Measurements from ENCODE around the gene CACUL1.
"Not testable (repeated sequence)": the region's sequence is repeated elsewhere in the genome, so short reads cannot be mapped to it uniquely, and the experiment has no call there.

CACUL1 gene

DNA sequence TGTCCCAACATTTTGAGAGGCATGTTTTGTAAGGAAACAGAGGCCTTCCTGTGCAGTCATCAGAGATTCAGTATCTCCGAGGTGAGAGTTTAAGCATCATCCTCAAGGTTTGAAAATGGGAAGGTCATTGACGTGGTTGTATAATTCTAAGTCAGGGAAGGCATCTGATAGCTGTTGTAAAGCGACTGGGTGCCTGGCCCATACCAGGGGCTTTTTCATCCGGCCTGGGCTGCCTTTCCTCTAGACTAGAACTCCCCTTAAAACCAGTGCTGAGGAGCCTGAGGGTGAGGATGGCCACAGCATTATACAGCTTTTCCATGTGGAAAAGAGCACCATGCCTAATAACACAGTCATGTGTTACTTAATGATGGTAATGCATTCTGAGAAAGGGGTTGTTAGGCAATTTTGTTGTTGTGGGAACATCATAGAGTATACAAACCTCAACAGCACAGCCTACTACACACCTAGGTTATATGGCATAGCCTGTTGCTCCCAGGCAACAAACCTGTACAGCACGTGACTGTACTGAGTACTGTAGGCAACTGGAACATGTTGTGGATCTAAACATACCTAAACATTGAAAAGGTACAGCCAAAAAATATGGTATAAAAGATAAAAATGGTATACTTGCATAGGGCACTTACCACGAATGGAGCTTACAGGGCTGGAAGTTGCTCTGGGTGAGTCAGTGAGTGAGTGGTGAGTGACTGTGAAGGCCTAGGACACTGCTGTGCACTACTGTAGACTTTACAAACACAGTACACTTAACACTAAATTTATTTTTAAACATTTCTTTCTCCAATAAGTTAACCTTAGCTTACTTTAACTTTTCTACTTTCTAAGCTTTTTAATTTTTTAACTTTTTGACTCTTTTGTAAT lies 13.5 kb upstream of the CACUL1 start:
- DNase-seq (ENCODE audit: low read depth): no peak

DNA sequence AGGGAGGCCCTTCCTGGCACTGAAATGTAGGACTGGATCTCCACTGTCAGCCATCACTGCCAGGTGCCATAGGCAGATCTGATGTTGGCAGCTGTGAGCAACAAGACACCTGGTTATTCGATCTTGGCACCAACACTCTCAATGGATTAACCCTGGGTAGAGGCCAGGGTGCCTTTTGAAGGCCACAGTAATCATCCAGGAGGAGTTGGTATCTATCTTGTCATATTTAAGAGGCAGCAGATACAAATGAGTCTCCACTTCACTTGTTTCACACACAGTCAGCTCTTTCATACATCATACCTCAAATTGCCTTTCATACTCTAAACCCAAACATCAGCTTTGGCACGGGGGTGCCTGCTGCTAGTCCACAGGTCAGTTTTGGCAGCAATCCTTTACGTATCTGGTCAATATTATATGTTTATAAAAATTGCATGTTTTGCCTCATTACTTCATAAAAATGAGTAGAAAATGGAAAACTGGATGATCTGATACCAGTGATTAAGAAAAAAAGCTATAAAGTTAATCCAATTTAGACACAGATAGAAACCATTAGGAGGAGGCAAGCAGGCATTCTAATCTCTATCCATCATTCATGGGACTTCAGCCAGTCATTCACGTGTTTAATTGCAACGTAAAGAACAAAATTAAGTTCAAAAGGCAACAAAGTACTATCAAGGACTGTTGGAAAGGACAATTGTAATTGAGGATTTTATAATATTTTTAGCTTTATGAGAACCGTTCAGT lies 12.7 kb upstream of the CACUL1 start:
- DNase-seq (ENCODE audit: low read depth): no peak

GRCh38 chr10:118764195-118764594 lies 9.4 kb upstream of the CACUL1 start:
- DNase-seq (ENCODE audit: low read depth): no peak

DNA sequence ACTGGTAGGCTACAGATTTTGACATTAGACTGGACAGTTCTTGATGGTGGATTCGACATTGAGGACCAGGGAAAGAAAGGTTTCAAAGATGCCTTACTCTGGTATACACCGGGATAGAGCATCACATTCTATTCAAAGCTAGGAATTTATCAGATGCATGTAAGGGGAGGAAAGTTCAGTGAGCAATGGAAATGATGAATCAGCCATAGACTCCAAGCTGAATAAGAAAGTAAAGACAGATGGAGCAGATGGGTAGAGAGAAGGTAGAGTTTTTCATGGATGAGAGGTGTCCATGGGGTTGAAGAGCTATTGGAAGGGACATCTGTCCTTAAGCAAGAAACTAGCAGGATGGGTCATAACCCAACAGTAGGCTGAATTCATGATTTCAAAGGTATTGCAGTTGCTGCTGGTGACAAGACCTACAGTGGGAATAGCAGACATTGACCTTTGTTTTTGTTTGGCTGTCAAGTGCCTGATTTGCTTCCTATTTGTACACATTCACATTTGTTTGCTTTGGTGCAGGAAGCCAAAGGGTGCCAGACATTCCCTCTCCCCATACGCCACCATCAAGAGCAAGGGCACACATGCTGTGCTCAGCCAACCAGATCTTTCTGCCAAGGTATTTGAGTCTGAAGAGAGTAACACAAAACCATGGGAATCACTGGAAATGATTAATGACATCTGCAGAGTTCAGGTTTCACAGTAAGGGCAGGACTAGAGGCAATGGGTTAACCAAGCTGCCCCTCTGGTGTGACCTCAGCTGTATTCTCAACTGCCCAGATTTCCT lies 8.6 kb upstream of the CACUL1 start:
- no peak for DNase-seq (ENCODE audit: low read depth)

DNA sequence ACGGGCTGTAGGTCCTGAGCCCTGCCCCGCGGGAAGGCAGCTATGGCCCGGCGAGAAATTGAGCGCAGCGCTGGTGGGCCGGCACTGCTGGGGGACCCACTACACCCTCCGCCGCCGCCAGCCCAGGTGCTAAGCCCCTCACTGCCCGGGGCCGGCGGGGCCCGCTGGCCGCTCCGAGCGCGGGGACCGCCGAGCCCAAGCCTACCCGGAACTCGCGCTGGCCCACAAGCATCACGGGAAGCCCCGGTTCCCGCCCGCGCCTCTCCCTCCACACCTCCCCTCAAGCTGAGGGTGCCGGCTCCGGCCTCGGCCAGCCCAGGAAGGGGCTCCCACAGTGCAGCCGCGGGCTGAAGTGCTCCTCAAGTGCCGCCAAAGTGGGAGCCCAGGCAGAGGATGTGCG lies 5.5 kb upstream of the CACUL1 start:
- no peak for DNase-seq (ENCODE audit: low read depth)

GRCh38 chr10:118758449-118758848 lies 3.7 kb upstream of the CACUL1 start:
- no peak for DNase-seq (ENCODE audit: low read depth)

DNA sequence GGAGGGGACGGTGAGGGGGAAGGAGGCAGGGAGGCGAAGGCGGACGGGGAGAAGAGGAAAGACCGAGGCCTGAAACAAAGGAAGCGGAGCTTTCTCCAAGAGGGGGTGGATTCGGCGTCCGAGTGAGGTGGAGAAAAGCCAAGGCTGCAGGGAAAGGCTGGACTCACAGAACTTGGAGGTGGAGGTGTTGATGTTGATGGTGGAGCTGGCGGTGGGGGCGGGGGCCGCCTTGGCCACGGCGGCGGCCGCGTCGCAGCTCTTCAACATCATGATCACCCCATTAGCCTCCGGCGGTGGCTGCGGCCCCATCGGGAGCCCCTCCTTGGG lies 578 bp downstream of the CACUL1 start:
- DNase-seq (ENCODE audit: low read depth): peak; percentile 32

DNA sequence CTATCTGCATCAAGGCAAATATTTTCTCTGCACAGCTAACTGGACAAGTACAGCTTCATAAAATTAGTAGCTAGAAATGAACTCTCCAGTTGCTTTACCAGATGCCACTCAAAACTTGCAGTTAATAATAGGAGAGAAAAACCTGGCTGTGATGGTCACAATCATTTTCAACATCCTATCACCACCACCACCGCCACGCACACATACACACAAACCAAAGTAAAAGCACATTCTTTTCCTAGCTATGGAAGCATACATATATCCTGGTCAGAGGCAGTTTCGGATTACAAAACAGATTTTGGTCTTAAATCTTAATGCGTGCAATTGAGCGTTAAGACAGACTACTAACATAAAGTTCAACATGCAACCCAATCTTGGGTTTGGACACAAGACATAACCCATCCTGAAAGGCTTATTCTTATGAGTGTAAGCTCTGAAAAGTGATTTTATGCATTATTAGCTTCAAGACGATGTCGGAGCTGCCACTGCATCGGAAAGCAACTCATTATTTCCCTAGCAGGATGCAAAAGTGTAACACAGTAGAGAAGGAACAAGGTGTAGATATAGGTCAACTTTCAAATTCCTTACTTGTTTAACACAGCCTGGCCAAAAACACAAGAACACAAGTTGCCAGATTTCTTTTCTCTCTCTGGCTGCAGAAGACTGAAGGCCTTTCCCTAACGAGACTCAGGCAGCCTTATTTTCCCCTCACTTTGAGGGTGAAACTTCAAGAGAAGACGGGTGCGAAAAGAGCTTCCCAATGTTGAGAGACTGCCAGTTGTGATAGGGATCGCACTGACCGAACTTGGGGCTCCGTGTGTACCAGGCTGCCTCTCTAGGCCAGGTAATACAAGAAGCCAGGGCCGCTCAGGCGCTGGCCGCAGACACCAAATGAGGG lies 1.2 kb downstream of the CACUL1 start:
- peak; percentile 47 for DNase-seq (ENCODE audit: low read depth)

GRCh38 chr10:118752409-118752808 lies 2.4 kb downstream of the CACUL1 start:
- DNase-seq (ENCODE audit: low read depth): no peak

- DNase-seq (ENCODE audit: low read depth): no peak
These were observed 3.5 kb downstream of the CACUL1 start for GRCh38 chr10:118751265-118751664.

DNA sequence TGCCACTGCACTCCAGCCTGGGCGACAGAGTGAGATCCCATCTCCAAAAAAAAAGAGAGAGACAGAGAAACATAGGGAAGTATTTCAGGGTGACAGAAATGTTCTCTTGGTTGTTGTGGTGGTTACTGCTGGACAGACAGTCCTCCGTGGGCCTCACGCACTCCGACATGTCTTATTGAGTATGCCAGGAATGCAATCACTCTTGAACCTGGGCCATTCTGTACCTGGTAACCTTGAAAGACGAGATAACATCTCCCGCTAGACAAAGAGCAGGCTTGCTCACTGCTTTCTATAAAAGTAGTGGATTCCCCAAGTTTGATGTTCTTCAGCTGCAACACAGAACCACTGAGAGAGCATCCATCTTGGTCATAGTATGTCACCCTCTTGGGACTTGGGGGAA lies 6.7 kb downstream of the CACUL1 start:
- DNase-seq (ENCODE audit: low read depth): no peak

GRCh38 chr10:118746246-118746645 lies 8.5 kb downstream of the CACUL1 start:
- DNase-seq (ENCODE audit: low read depth): no peak

GRCh38 chr10:118745056-118745455 lies 9.7 kb downstream of the CACUL1 start:
- DNase-seq (ENCODE audit: low read depth): no peak

DNA sequence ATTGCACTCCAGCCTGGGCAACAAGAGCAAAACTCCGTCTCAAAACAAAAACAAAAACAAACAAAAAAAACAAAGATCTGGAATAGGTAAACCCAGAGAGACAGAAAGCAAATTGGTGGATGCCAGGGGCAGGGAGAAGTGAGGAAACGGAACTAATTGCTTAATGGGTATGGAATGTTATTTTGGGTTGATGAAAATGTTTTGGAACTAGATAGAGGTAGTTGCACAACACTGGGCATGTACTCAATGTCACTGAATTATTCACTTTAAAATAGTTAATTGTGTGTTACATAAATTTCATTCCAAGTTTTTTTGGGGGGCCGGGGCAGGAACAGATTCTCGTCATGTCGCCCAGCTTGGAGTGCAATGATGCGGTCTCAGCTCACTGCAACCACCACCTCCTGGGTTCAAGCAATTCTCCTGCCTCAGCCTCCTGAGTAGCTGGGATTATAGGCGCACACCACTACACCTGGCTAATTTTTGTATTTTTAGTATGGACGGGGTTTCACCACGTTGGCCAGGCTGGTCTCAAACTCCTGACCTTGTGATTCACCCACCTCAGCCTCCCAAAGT lies 10.3 kb downstream of the CACUL1 start:
- not testable (repeated sequence) for DNase-seq (ENCODE audit: low read depth)

GRCh38 chr10:118742782-118743181 lies 12.0 kb downstream of the CACUL1 start:
- peak; percentile 18 for DNase-seq (ENCODE audit: low read depth)

DNA sequence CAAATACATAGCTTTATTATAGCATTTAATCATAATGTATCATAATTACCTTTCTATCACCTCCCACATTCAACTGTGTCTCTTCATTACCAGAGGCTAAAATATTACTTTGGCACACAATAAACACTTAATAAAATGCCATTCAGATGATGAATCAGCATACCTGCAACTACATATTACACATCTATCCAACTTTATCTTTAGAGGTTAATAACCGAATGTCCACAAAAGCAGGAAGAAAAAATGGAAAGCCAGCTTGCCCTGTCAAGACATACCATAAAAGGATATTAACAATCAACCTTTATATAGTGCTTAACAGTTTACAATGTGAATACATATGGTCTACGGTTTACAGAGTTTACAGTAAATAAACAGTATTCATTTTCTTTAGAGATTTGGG lies 12.7 kb downstream of the CACUL1 start:
- no peak for DNase-seq (ENCODE audit: low read depth)

DNA sequence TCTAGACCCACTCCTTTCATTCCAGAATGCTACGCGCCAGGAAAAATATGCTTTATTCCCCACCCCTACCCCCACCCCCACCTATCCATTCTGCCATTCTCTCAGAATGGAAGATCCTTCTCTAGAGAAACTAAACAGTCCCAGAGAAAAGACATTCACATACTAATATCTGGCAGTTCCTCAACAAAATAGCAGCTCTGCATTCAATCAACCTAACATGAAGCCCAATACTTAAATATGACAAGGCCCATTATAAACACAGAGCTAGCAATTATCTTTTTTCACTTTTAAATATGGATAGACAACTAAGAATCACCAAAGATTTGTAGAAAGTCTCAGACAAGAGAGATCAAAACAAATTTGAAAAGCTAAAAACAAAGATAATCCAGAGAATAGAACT lies 16.4 kb downstream of the CACUL1 start:
- no peak for DNase-seq (ENCODE audit: low read depth)

DNA sequence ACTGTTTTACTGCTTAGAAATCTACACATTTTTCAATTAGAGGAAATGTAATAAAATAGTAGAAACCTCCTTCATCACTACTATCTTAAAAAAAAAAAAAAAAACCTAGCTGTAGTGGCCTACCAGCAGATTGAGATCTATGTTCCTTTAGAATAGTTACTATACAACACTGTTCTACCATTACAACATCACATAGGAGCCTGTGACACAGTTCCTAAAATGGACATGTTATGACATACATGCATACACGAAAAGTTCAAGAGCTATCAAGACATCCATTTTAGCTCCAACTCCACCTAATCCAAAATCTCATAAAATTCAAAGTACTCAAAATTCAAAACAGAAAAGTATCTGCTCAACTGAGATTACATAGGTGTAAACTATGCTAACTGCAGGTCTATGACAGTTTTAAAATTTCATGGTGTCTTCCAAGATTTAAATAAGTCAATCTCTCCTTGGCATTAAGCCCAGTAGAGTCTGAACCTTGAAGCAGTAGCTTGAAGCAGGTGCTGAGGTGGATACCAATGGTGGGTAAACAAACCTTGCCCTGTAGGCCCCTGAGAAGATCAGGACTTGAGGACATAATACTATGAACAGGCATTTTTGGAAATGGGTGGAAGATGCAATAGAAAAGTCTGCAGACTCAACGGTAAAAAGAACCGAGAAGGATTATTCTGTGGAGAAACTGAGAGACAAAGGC lies 17.0 kb downstream of the CACUL1 start:
- DNase-seq (ENCODE audit: low read depth): no peak

DNA sequence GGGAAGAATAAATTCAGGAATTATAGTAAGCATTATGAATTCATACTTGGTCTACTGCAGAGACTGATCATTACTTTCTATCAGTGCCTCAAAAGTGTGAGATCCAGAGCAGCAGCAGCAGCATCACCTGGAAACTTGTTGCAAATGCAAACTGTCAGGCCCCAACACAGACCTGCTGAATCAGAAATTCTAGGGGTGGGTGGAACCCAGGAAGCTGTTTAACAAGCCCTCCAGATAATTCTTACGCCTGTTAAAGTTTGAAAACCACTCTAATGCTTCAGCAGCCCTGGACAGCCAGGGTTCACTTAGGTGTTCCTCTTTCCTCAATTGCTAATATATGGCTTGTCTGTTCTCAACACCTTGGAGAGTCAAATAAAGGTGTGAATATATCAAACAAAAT lies 19.5 kb downstream of the CACUL1 start:
- DNase-seq (ENCODE audit: low read depth): no peak

GRCh38 chr10:118734475-118734874 lies 20.3 kb downstream of the CACUL1 start:
- DNase-seq (ENCODE audit: low read depth): no peak

Data from iris pigment epithelial cell (primary cell).